ENCODE results near the gene MPZL1. TPM values are rescaled to one million over a fixed set of nuclear protein-coding genes. Genes with fewer than 3 reads are reported as not detected.

MPZL1 gene
- total RNA-seq, 4 donors from 2014 or later: 32.9 to 79.5 (median 58.2) TPM

- H3K27ac ChIP-seq: no peak overlapping the region
- in situ Hi-C loops (cut with MboI; ENCODE audit: low pct_ligation_motif_present in 1 of 4, low pct_unique_long_range_greater_than_20kb in 1 of 4, low sequenced_read_pairs in 3 of 4) (no loop called here), intact Hi-C loops (cut with DNase I; ENCODE audit: low total_unique reads) (no loop called here)
- 96% methylated on average over 5 of the region's 5 CpGs; no CpG with 5 or more reads in 1 of the 2 donors for WGBS, 2 donors (ENCODE audit: low coverage in 1 of 2)
- H3K36me3 ChIP-seq: no peaks in the 10 kb centered on the region
- DNase-seq: no peak
- no peak for TF ChIP-seq POLR2AphosphoS5 (IDR thresholded peaks at IDR 0.05)
- H3K4me3 ChIP-seq: no peak overlapping the region
- H3K27me3 ChIP-seq: no peaks in the 10 kb centered on the region
- H3K9me3 ChIP-seq: no peaks in the 10 kb centered on the region
- H3K4me1 ChIP-seq: no peaks in the 10 kb centered on the region
Measured at GRCh38 chr1:167832693-167833092, 110.9 kb downstream of the MPZL1 start.

- no peak for TF ChIP-seq POLR2AphosphoS5 (IDR thresholded peaks at IDR 0.05)
- no peak for TF ChIP-seq EP300 (IDR thresholded peaks at IDR 0.05; ENCODE audit: low read depth)
- TF ChIP-seq POLR2A (IDR thresholded peaks at IDR 0.05): no peak
- no peak for TF ChIP-seq CTCF (IDR thresholded peaks at IDR 0.05)
- Histone ChIP-seq H3K36me3 (no peaks in the 10 kb centered on the region), H3K9me3 (no peaks in the 10 kb centered on the region), H3K4me1 (no peaks in the 10 kb centered on the region), H3K27me3 (no peaks in the 10 kb centered on the region), H3K4me3 (no peak overlapping the region), H3K27ac (no peak overlapping the region)
- in situ Hi-C loops (cut with MboI; ENCODE audit: low pct_ligation_motif_present in 1 of 4, low pct_unique_long_range_greater_than_20kb in 1 of 4, low sequenced_read_pairs in 3 of 4): no loop called here
- intact Hi-C loops (cut with DNase I; ENCODE audit: low total_unique reads): no loop called here
- DNase-seq: no peak
Measured at GRCh38 chr1:167833904-167834303, 112.1 kb downstream of the MPZL1 start.

- Histone ChIP-seq H3K9me3 (no peaks in the 10 kb centered on the region), H3K4me1 (no peaks in the 10 kb centered on the region), H3K4me3 (no peak overlapping the region), H3K27ac (no peak overlapping the region), H3K27me3 (no peaks in the 10 kb centered on the region), H3K36me3 (no peaks in the 10 kb centered on the region)
- no peak for DNase-seq
- TF ChIP-seq POLR2A (IDR thresholded peaks at IDR 0.05) (no peak), POLR2AphosphoS5 (IDR thresholded peaks at IDR 0.05) (no peak), EP300 (IDR thresholded peaks at IDR 0.05; ENCODE audit: low read depth) (no peak), CTCF (IDR thresholded peaks at IDR 0.05) (no peak)
- WGBS, 2 donors (ENCODE audit: low coverage in 1 of 2): 91 to 92% methylated on average over 4 of the region's 4 CpGs
- intact Hi-C loops (cut with DNase I; ENCODE audit: low total_unique reads) (no loop called here), in situ Hi-C loops (cut with MboI; ENCODE audit: low pct_ligation_motif_present in 1 of 4, low pct_unique_long_range_greater_than_20kb in 1 of 4, low sequenced_read_pairs in 3 of 4) (no loop called here)
Measured at GRCh38 chr1:167836197-167836596, 114.4 kb downstream of the MPZL1 start.

- no peaks in the 10 kb centered on the region for H3K9me3 ChIP-seq
- no peak overlapping the region for H3K4me3 ChIP-seq
- WGBS, 2 donors (ENCODE audit: low coverage in 1 of 2): 76% methylated on average over 2 of the region's 2 CpGs; no CpG with 5 or more reads in 1 of the 2 donors
- no peaks in the 10 kb centered on the region for H3K27me3 ChIP-seq
- intact Hi-C loops (cut with DNase I; ENCODE audit: low total_unique reads) (no loop called here), in situ Hi-C loops (cut with MboI; ENCODE audit: low pct_ligation_motif_present in 1 of 4, low pct_unique_long_range_greater_than_20kb in 1 of 4, low sequenced_read_pairs in 3 of 4) (no loop called here)
- H3K4me1 ChIP-seq: no peaks in the 10 kb centered on the region
- H3K36me3 ChIP-seq: no peaks in the 10 kb centered on the region
- DNase-seq: no peak
- no peak overlapping the region for H3K27ac ChIP-seq
- no peak for TF ChIP-seq EP300 (IDR thresholded peaks at IDR 0.05; ENCODE audit: low read depth)
- no peak for TF ChIP-seq POLR2AphosphoS5 (IDR thresholded peaks at IDR 0.05)
- no peak for TF ChIP-seq CTCF (IDR thresholded peaks at IDR 0.05)
- no peak for TF ChIP-seq POLR2A (IDR thresholded peaks at IDR 0.05)
Measured at GRCh38 chr1:167837326-167837725, 115.5 kb downstream of the MPZL1 start.

- no peak for DNase-seq
- Histone ChIP-seq H3K9me3 (no peaks in the 10 kb centered on the region), H3K4me1 (no peaks in the 10 kb centered on the region), H3K27ac (no peak overlapping the region), H3K27me3 (no peaks in the 10 kb centered on the region), H3K4me3 (no peak overlapping the region), H3K36me3 (no peaks in the 10 kb centered on the region)
- intact Hi-C loops (cut with DNase I; ENCODE audit: low total_unique reads) (no loop called here), in situ Hi-C loops (cut with MboI; ENCODE audit: low pct_ligation_motif_present in 1 of 4, low pct_unique_long_range_greater_than_20kb in 1 of 4, low sequenced_read_pairs in 3 of 4) (no loop called here)
- TF ChIP-seq EP300 (IDR thresholded peaks at IDR 0.05; ENCODE audit: low read depth) (no peak), POLR2AphosphoS5 (IDR thresholded peaks at IDR 0.05) (no peak), CTCF (IDR thresholded peaks at IDR 0.05) (no peak), POLR2A (IDR thresholded peaks at IDR 0.05) (no peak)
- WGBS, 2 donors (ENCODE audit: low coverage in 1 of 2): 88 to 100% methylated on average over 1 to 2 of the region's 2 CpGs
Measured at GRCh38 chr1:167839009-167839408, 117.2 kb downstream of the MPZL1 start.
